ENCODE measurements around the gene SSBP4. TPM values are rescaled to one million over a fixed set of nuclear protein-coding genes. Genes with fewer than 3 reads are reported as not detected.

The SSBP4 gene
- total and polyA plus RNA-seq, 4 donors: 4.0 to 19.0 (median 11.5) TPM

GRCh38 chr19:18385359-18385674 lies 33.9 kb upstream of the SSBP4 start:
- peak overlapping the region; percentile 90 for H3K27ac ChIP-seq (ENCODE audit: low read depth in 1 of 2, low read length in 2 of 2)
- H3K4me3 ChIP-seq (ENCODE audit: low read depth in 1 of 3, low read length in 3 of 3): no peak overlapping the region
- 97% methylated on average over 3 of the region's 3 CpGs for WGBS
- no peaks in the 10 kb centered on the region for H3K9me3 ChIP-seq (ENCODE audit: control insufficient read depth in 4 of 4, low read length in 3 of 4)
- TF ChIP-seq, protein P1, sequence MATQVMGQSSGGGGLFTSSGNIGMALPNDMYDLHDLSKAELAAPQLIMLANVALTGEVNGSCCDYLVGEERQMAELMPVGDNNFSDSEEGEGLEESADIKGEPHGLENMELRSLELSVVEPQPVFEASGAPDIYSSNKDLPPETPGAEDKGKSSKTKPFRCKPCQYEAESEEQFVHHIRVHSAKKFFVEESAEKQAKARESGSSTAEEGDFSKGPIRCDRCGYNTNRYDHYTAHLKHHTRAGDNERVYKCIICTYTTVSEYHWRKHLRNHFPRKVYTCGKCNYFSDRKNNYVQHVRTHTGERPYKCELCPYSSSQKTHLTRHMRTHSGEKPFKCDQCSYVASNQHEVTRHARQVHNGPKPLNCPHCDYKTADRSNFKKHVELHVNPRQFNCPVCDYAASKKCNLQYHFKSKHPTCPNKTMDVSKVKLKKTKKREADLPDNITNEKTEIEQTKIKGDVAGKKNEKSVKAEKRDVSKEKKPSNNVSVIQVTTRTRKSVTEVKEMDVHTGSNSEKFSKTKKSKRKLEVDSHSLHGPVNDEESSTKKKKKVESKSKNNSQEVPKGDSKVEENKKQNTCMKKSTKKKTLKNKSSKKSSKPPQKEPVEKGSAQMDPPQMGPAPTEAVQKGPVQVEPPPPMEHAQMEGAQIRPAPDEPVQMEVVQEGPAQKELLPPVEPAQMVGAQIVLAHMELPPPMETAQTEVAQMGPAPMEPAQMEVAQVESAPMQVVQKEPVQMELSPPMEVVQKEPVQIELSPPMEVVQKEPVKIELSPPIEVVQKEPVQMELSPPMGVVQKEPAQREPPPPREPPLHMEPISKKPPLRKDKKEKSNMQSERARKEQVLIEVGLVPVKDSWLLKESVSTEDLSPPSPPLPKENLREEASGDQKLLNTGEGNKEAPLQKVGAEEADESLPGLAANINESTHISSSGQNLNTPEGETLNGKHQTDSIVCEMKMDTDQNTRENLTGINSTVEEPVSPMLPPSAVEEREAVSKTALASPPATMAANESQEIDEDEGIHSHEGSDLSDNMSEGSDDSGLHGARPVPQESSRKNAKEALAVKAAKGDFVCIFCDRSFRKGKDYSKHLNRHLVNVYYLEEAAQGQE (IDR thresholded peaks at IDR 0.05): no peak
- no peak for TF ChIP-seq ZBTB33 (IDR thresholded peaks at IDR 0.05)
- TF ChIP-seq GABPA (IDR thresholded peaks at IDR 0.05 in 1 of 2, conservative IDR thresholded peaks at IDR 0.05 in 1 of 2): no peak
- no peak for TF ChIP-seq TAF1 (conservative IDR thresholded peaks at IDR 0.05)
- TF ChIP-seq EGR1 (IDR thresholded peaks at IDR 0.05; ENCODE audit: low read depth in 2 of 2): no peak
- TF ChIP-seq, protein P2, sequence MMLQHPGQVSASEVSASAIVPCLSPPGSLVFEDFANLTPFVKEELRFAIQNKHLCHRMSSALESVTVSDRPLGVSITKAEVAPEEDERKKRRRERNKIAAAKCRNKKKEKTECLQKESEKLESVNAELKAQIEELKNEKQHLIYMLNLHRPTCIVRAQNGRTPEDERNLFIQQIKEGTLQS (IDR thresholded peaks at IDR 0.05): no peak
- TF ChIP-seq YY1 (IDR thresholded peaks at IDR 0.05): no peak
- TF ChIP-seq, protein P3, sequence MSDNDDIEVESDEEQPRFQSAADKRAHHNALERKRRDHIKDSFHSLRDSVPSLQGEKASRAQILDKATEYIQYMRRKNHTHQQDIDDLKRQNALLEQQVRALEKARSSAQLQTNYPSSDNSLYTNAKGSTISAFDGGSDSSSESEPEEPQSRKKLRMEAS (IDR thresholded peaks at IDR 0.05): no peak
- no peak for TF ChIP-seq HNF4A (conservative IDR thresholded peaks at IDR 0.05)
- TF ChIP-seq JUND (IDR thresholded peaks at IDR 0.05): no peak
- no peak for TF ChIP-seq NR2F2 (IDR thresholded peaks at IDR 0.05)
- TF ChIP-seq FOXA2 (IDR thresholded peaks at IDR 0.05): no peak
- TF ChIP-seq RXRA (IDR thresholded peaks at IDR 0.05): no peak
- no peak for TF ChIP-seq RAD21 (IDR thresholded peaks at IDR 0.05)
- no peak for TF ChIP-seq HNF4G (IDR thresholded peaks at IDR 0.05)
- no peak for TF ChIP-seq SP1 (IDR thresholded peaks at IDR 0.05)
- TF ChIP-seq FOXA1 (IDR thresholded peaks at IDR 0.05): no peak
- TF ChIP-seq CTCF (IDR thresholded peaks at IDR 0.05; ENCODE audit: low read depth, low read length, missing input control): no peak
- H3K27me3 ChIP-seq (ENCODE audit: control insufficient read depth in 4 of 4, insufficient read depth in 4 of 4, low read length in 3 of 4): no peaks in the 10 kb centered on the region
- H3K4me1 ChIP-seq (ENCODE audit: control insufficient read depth in 4 of 4, insufficient read depth in 4 of 4, low read length in 3 of 4): peaks cover 8 to 38% (median 23%) of the 10 kb centered on the region in 4 donors
- peaks cover 0 to 5% (median 0%) of the 10 kb centered on the region in 4 donors for H3K36me3 ChIP-seq (ENCODE audit: control insufficient read depth in 4 of 4, insufficient read depth in 3 of 4, low read depth in 1 of 4, low read length in 3 of 4)
- peak overlapping the region in 1 of 2 donors; percentile 16 for H3K9ac ChIP-seq (ENCODE audit: low read depth in 1 of 2, low read length in 2 of 2)
- no peak for DNase-seq (ENCODE audit: low spot score)
